ENCODE measurements around the gene TMEM132E. TPM values are rescaled to one million over a fixed set of nuclear protein-coding genes. Genes with fewer than 3 reads are reported as not detected.

TMEM132E gene
- total and polyA plus RNA-seq, 12 donors: 0.07 to 1.1 (median 0.23) TPM; not detected in 1

GRCh38 chr17:34579979-34580684 is 750 bp downstream of the TMEM132E start:
- H3K9me3 ChIP-seq (replicated peaks in 1 of 3): no peaks in the 10 kb centered on the region
- no peaks in the 10 kb centered on the region for H3K36me3 ChIP-seq (replicated peaks in 1 of 2)
- peaks cover 69% of the 10 kb centered on the region for H3K27me3 ChIP-seq
- intact Hi-C loops (cut with DNase I): no loop called here
- 1 to 3% (median 2%) methylated on average over 28 to 52 of the region's 52 CpGs for WGBS, 4 donors
- TF ChIP-seq, protein P1, sequence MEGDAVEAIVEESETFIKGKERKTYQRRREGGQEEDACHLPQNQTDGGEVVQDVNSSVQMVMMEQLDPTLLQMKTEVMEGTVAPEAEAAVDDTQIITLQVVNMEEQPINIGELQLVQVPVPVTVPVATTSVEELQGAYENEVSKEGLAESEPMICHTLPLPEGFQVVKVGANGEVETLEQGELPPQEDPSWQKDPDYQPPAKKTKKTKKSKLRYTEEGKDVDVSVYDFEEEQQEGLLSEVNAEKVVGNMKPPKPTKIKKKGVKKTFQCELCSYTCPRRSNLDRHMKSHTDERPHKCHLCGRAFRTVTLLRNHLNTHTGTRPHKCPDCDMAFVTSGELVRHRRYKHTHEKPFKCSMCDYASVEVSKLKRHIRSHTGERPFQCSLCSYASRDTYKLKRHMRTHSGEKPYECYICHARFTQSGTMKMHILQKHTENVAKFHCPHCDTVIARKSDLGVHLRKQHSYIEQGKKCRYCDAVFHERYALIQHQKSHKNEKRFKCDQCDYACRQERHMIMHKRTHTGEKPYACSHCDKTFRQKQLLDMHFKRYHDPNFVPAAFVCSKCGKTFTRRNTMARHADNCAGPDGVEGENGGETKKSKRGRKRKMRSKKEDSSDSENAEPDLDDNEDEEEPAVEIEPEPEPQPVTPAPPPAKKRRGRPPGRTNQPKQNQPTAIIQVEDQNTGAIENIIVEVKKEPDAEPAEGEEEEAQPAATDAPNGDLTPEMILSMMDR (IDR thresholded peaks at IDR 0.05): no peak
- TF ChIP-seq POLR2A (IDR thresholded peaks at IDR 0.05): no peak
- peaks cover 12 to 34% of the 10 kb centered on the region in 2 donors for H3K4me1 ChIP-seq (replicated peaks in 1 of 2)
- H3K4me3 ChIP-seq: peak overlapping the region in 1 of 4 donors; percentile 45
- no peak overlapping the region for H3K27ac ChIP-seq
- peak in 5 of 7 donors; percentile 23 to 55 (median 28) for DNase-seq

- TF ChIP-seq, protein P1 (IDR thresholded peaks at IDR 0.05): no peak
- no peak for TF ChIP-seq POLR2A (IDR thresholded peaks at IDR 0.05)
- no peaks in the 10 kb centered on the region for H3K36me3 ChIP-seq (replicated peaks in 1 of 2)
- 0 to 2% (median 1%) methylated on average over 6 to 71 of the region's 71 CpGs; no CpG with 5 or more reads in 1 of the 4 donors for WGBS, 4 donors
- H3K4me3 ChIP-seq: peak overlapping the region in 1 of 4 donors; percentile 45
- no peak overlapping the region for H3K27ac ChIP-seq
- H3K27me3 ChIP-seq: peaks cover 69% of the 10 kb centered on the region
- DNase-seq: no peak
- intact Hi-C loops (cut with DNase I): no loop called here
- H3K4me1 ChIP-seq (replicated peaks in 1 of 2): peaks cover 12 to 34% of the 10 kb centered on the region in 2 donors
- no peaks in the 10 kb centered on the region for H3K9me3 ChIP-seq (replicated peaks in 1 of 3)
Observed at GRCh38 chr17:34580685-34581445, 1.5 kb downstream of the TMEM132E start.

GRCh38 chr17:34581446-34582184 is 2.2 kb downstream of the TMEM132E start:
- intact Hi-C loops (cut with DNase I): no loop called here
- Histone ChIP-seq H3K36me3 (replicated peaks in 1 of 2) (no peaks in the 10 kb centered on the region), H3K27ac (no peak overlapping the region), H3K9me3 (replicated peaks in 1 of 3) (no peaks in the 10 kb centered on the region), H3K4me1 (replicated peaks in 1 of 2) (peaks cover 12 to 34% of the 10 kb centered on the region in 2 donors), H3K4me3 (peak overlapping the region in 1 of 4 donors; percentile 45), H3K27me3 (peaks cover 69% of the 10 kb centered on the region)
- WGBS, 4 donors: 0 to 9% (median 2%) methylated on average over 18 to 78 of the region's 78 CpGs
- no peak for DNase-seq
- TF ChIP-seq, protein P1 (IDR thresholded peaks at IDR 0.05): no peak

All from adrenal gland (tissue), 12 donors.